ENCODE data around the gene SLC12A7. TPM values are rescaled to one million over a fixed set of nuclear protein-coding genes. Genes with fewer than 3 reads are reported as not detected.

SLC12A7 gene
- total RNA-seq, 4 donors from 2014 or later: 26.1 to 41.6 (median 29.1) TPM

- peaks cover 48 to 52% of the 10 kb centered on the region in 2 donors for H3K36me3 ChIP-seq
- intact Hi-C loops (cut with DNase I): no loop called here
- DNase-seq: no peak
- no peaks in the 10 kb centered on the region for H3K9me3 ChIP-seq
- H3K27ac ChIP-seq: no peak overlapping the region
- WGBS, 2 donors: 95 to 98% methylated on average over 11 to 17 of the region's 17 CpGs
- H3K27me3 ChIP-seq: no peaks in the 10 kb centered on the region
- H3K4me1 ChIP-seq: no peaks in the 10 kb centered on the region
- no peak for TF ChIP-seq CTCF (IDR thresholded peaks at IDR 0.05)
- no peak overlapping the region for H3K4me3 ChIP-seq (replicated peaks in 1 of 3)
These were observed 35.5 kb downstream of the SLC12A7 start for GRCh38 chr5:1076406-1076805.

DNA sequence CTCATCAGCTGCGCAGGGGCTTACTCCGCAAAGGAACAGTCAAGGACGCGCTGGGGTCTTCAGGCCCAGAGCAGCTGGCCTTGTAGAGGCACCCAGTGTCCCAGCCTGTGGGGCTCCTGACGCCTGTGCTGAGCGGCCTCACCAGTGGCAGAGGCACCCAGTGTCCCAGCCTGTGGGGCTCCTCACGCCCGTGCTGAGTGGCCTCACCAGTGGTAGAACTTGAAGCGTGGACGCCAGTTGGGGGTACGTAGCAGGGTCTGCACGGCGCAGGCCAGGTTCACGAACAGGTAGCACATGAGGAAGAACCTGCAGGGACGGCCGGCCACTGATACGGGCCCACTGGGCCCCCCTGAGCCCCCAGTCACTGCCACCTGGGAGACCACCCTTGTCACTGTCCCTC is 35.9 kb downstream of the SLC12A7 start:
- intact Hi-C loops (cut with DNase I): no loop called here
- Histone ChIP-seq H3K4me3 (replicated peaks in 1 of 3) (no peak overlapping the region), H3K27ac (no peak overlapping the region), H3K9me3 (no peaks in the 10 kb centered on the region), H3K36me3 (peaks cover 43 to 49% of the 10 kb centered on the region in 2 donors), H3K27me3 (no peaks in the 10 kb centered on the region), H3K4me1 (no peaks in the 10 kb centered on the region)
- 98% methylated on average over 7 to 13 of the region's 17 CpGs for WGBS, 2 donors
- no peak for DNase-seq
- TF ChIP-seq POLR2A (IDR thresholded peaks at IDR 0.05) (no peak), CTCF (IDR thresholded peaks at IDR 0.05) (no peak)

DNA sequence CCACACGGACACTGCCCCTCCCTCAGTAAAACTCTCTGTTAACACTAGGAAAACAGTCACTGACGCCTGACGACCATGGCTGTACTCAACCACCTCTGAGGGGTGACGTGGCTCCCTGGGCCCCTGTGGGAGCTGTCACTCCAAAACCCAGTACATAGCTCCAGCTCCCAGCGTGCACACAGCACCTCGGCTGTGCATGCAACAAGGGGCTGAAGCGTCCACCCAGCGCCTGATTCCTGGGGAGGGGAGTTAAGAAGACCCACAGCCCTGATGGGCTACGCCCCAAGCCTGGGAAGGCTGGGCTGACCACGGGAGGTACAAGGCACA is 36.3 kb downstream of the SLC12A7 start:
- intact Hi-C loops (cut with DNase I): no loop called here
- WGBS, 2 donors: 94% methylated on average over 8 of the region's 10 CpGs; no CpG with 5 or more reads in 1 of the 2 donors

DNA sequence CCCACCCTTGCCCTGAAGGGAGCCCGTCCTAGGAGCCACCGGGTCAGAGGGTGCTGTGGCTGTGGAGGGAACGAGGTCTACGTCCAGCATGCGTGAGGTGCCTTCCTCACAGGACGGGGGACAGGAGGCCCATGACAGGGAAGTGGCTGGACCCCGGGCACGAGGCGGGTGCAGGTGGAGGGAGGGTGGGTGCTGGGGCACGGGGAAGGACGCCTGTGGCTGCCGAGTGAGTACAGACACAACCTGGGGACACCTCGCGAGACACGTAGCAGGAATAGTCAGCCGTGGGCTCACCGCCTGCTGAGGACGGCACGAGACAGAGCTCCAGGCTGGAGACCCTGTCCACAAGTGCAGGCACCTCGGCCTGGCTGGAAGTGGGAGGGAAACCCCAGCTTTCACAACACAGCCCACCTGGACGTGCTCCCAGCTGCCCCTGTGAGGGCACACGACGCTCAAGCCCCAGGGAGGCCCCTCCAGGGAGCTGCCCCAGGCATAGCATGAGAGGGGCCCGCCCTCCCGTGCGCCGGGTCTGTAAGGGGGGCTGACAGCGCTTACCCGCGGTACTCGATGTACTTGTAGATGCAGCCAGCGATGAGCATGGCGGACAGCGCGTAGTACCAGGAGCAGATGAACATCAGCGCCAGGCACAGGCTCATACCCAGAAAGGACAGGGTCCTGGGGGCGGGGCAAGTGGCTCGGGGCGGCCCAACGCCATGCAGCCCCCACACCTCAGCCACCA is 36.9 kb downstream of the SLC12A7 start:
- 85 to 86% methylated on average over 8 to 34 of the region's 40 CpGs for WGBS, 2 donors
- H3K9me3 ChIP-seq: no peaks in the 10 kb centered on the region
- H3K4me1 ChIP-seq: no peaks in the 10 kb centered on the region
- intact Hi-C loops (cut with DNase I): no loop called here
- no peak overlapping the region for H3K27ac ChIP-seq
- H3K27me3 ChIP-seq: no peaks in the 10 kb centered on the region
- H3K4me3 ChIP-seq (replicated peaks in 1 of 3): no peak overlapping the region
- no peak for DNase-seq
- peaks cover 43 to 49% of the 10 kb centered on the region in 2 donors for H3K36me3 ChIP-seq
- no peak for TF ChIP-seq CTCF (IDR thresholded peaks at IDR 0.05)
- TF ChIP-seq POLR2A (IDR thresholded peaks at IDR 0.05): no peak

More for the DNA sequence above, 36.3 kb downstream of the SLC12A7 start:
- no peak for DNase-seq
- Histone ChIP-seq H3K9me3 (no peaks in the 10 kb centered on the region), H3K36me3 (peaks cover 43 to 49% of the 10 kb centered on the region in 2 donors), H3K27ac (no peak overlapping the region), H3K27me3 (no peaks in the 10 kb centered on the region), H3K4me3 (replicated peaks in 1 of 3) (no peak overlapping the region), H3K4me1 (no peaks in the 10 kb centered on the region)
- no peak for TF ChIP-seq POLR2A (IDR thresholded peaks at IDR 0.05)
- TF ChIP-seq CTCF (IDR thresholded peaks at IDR 0.05): no peak

DNA sequence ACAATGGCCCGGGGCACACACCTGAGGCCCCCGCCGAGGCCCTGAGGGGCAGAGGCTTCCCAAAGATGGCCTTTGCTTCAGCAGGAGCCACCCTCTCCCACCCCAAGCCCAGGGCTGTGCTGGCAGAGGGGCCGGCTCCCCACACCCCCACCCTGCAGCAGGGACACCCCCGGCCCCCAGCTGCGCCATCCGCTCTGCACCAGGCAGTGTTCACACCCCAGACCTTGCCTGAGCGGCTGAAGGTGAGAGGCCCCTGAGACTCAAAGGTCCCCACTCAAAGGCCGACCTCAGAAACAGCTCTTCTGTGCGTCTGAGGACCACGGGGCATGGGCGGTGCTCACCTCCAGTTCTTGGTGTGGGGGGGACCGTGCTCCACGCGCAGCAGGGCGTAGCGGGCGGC is 37.6 kb downstream of the SLC12A7 start:
- intact Hi-C loops (cut with DNase I): no loop called here
- TF ChIP-seq POLR2A (IDR thresholded peaks at IDR 0.05) (no peak), CTCF (IDR thresholded peaks at IDR 0.05) (no peak)
- Histone ChIP-seq H3K27me3 (no peaks in the 10 kb centered on the region), H3K4me3 (replicated peaks in 1 of 3) (no peak overlapping the region), H3K36me3 (peaks cover 42 to 45% of the 10 kb centered on the region in 2 donors), H3K27ac (no peak overlapping the region), H3K9me3 (no peaks in the 10 kb centered on the region), H3K4me1 (no peaks in the 10 kb centered on the region)
- DNase-seq: no peak
- 94% methylated on average over 6 to 12 of the region's 18 CpGs for WGBS, 2 donors

Measured in thyroid gland (tissue), 4 donors.